Choroid plexus epithelial cell (primary cell): ENCODE measurements around the gene HTRA3.

Source experiments
- DNase-seq: peaks from one replicate; pipeline ENCODE4 v3.0.0-alpha.2; 2010; ENCODE audit warnings: low read depth
- H3K4me3 ChIP-seq: 2 replicates; pipeline ENCODE4 v1.5.1; 2011; ENCODE audit warnings: low read depth, mild to moderate bottlenecking, control low read depth, low read length, moderate library complexity
- CTCF ChIP-seq: conservative IDR thresholded peaks from 2 replicates; pipeline ENCODE4 v1.5.1; 2011; ENCODE audit warnings: low read depth, mild to moderate bottlenecking, control low read depth, inconsistent platforms, low read length, moderate library complexity

HTRA3 gene

GRCh38 chr4:8341691-8342090, 72.1 kb downstream of the HTRA3 start:
- no peak overlapping the region for H3K4me3 ChIP-seq
- DNase-seq, result no peak
- no peak for TF ChIP-seq CTCF

GRCh38 chr4:8342651-8343261, 73.2 kb downstream of the HTRA3 start:
- peak; percentile 32 for TF ChIP-seq CTCF
- H3K4me3 ChIP-seq, result no peak overlapping the region
- no peak for DNase-seq

- H3K4me3 ChIP-seq, result no peak overlapping the region
- DNase-seq, result no peak
- no peak for TF ChIP-seq CTCF
Observed at GRCh38 chr4:8343262-8343966, 73.9 kb downstream of the HTRA3 start.

GRCh38 chr4:8343967-8344331, 74.4 kb downstream of the HTRA3 start:
- no peak overlapping the region for H3K4me3 ChIP-seq
- TF ChIP-seq CTCF, result no peak
- no peak for DNase-seq

GRCh38 chr4:8344377-8344776, 74.8 kb downstream of the HTRA3 start:
- no peak for DNase-seq
- no peak for TF ChIP-seq CTCF
- no peak overlapping the region for H3K4me3 ChIP-seq

- no peak for DNase-seq
- no peak overlapping the region for H3K4me3 ChIP-seq
- TF ChIP-seq CTCF, result no peak
Observed at GRCh38 chr4:8345053-8345945, 75.7 kb downstream of the HTRA3 start.
